Peyer's patch (tissue), 4 donors: ENCODE measurements around the gene RET.

Source experiments
- POLR2A ChIP-seq, 2 donors: fragments of 450-650 bp; IDR thresholded peaks; one replicate each; pipeline ENCODE4 v1.5.1; 2017; ENCODE audit warnings: antibody characterized with exemption in 2 of 2, mild to moderate bottlenecking in 2 of 2, moderate library complexity in 2 of 2
- TF ChIP-seq, protein P1 (sequence below), 6 experiments: fragments of 450-650 bp in 4 of 6; fragments of 200-600 bp in 2 of 6; sonication (generic) in 1 of 6; IDR thresholded peaks; one replicate each; pipeline ENCODE4 v1.5.1; 2017 to 2019; ENCODE audit warnings: antibody characterized with exemption in 6 of 6, mild to moderate bottlenecking in 3 of 6, moderate library complexity in 1 of 6

- TF ChIP-seq, protein P1, sequence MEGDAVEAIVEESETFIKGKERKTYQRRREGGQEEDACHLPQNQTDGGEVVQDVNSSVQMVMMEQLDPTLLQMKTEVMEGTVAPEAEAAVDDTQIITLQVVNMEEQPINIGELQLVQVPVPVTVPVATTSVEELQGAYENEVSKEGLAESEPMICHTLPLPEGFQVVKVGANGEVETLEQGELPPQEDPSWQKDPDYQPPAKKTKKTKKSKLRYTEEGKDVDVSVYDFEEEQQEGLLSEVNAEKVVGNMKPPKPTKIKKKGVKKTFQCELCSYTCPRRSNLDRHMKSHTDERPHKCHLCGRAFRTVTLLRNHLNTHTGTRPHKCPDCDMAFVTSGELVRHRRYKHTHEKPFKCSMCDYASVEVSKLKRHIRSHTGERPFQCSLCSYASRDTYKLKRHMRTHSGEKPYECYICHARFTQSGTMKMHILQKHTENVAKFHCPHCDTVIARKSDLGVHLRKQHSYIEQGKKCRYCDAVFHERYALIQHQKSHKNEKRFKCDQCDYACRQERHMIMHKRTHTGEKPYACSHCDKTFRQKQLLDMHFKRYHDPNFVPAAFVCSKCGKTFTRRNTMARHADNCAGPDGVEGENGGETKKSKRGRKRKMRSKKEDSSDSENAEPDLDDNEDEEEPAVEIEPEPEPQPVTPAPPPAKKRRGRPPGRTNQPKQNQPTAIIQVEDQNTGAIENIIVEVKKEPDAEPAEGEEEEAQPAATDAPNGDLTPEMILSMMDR (IDR thresholded peaks at IDR 0.05) = no peak
- no peak for TF ChIP-seq POLR2A (IDR thresholded peaks at IDR 0.05)
These were observed 43.5 kb downstream of the RET start for GRCh38 chr10:43120116-43120928.
